Femur (tissue), 1 donor: Measurements from ENCODE around the gene NSFL1C.

ENCODE experiments used
- DNase-seq: peaks from one replicate; pipeline ENCODE4 v3.0.0-alpha.2; 2017

NSFL1C gene

DNA sequence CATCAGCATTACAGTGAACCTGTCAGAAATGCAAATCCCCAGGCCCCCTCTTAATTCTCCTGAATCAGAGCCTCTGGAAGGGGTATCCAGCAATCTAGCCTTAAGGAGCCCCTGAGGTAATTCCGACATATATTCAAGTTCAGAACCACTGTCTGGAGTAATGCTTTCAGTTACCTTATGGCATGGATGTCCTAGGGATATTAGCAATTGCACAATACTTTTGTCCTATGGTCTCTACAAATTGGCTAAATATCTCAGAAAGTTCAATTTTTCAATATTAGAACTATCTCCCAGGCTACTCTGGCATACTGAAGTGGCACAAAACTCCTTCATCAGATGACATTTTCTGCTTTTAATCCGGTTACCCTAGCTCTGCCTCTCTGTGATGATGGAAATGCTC is 6.4 kb downstream of the NSFL1C start:
- DNase-seq = no peak

DNA sequence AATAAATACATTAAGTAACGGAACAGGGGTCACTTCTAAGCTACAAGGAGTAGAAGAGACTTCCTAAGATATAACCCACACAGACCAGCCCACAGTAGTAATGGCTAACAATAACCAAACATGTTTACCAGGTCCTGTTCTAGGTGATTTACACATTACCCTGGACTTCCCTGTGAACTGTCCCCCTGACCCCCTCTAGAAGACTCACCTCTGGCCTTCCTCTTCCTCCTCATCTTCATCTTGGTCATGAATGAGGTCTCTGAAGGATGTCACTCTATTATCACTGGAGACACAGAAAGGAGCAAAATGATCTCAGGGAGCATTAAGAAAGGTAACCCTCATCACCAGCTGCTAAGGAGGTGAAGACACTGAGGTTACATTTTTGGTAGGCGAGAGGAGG is 8.7 kb downstream of the NSFL1C start:
- no peak for DNase-seq

DNA sequence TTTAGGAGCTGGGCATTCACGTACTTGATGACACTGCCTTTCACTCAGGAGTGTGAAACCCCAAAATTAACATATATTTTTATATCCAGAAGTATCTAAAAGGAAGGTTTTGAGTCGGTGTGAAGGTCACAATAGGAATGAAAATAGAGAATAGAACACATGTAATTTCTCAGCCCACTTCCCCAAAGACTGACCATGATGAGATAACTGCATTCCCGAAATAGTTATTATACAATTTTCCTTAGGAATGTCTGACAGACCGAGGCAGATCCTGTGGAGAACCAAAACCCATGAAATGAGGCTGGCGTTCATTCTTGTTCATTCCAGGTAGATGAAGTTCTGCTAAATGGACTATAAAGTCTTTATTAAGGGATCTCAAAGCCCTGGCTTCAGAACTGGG is 10.3 kb downstream of the NSFL1C start:
- DNase-seq = no peak

DNA sequence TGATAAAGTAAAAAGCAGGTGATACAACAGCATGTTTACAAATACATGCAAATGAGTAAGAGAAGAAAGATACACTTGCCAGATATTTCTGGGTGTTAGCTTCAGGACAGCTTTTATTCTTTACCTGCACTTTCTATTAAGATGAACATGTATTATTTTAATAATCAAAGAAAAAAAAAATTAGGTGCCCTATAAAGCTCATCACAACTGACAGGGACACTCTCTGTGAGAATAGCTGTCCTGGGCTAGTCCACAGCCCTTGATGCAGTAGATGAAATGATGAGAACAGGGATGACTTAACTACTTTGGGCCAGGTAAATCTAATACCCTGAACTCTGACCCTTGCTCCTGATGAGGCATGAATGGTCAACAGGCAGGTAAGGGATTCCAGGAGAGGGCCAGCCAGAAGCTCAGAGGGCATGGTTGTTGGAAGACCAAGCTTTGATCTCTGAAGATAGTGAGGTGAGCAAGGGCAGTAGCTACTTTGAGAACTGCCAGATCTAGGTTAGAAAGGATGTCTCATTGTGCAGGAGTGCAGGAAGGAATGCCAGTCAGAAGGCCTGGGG is 15.6 kb downstream of the NSFL1C start:
- DNase-seq = no peak

DNA sequence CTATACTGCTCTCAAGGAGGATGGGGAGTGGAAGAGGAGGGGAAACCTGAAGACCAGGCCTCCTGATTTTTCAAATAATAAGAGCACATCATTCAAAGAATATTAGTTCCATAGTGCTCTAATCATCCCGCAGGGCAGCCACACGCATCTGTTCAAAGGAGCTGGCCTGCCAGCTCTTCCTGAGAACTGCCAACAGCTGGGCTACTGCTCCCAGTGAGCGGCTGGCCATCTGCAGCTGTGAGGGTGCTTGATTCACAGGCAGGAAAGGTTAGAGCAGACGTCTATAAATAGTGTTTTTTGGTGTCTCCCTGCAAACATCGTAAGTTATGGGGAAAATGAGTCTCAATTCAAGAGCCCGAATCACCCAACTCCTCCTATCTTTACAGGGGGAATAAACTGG is 17.3 kb downstream of the NSFL1C start:
- DNase-seq = no peak

DNA sequence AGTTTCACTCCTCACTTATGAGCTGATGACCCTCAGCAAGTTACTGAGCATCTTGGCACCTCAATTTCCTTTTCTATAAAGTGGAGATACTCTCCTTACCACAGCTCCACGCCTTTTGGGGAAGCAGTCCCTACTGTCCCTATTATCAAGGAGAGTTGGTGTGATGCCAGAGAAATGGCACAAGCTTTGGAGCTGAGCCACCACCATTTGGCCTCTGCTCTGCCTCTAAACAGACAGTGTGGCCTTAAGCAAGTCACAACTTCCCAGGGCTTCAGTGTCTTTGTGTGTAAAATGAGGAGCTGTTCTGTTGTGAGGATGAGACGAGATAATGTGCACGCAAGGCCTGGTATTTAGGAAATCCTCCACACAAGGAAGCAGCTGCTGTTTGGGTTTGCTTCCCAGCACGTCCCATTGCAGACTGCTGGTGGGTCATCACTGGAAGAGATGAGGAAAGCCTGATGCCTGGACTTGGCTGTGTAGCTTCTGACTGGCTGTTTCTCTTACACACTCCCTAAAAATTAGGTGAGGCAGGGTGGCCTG is 18.5 kb downstream of the NSFL1C start:
- DNase-seq = peak; percentile 21

DNA sequence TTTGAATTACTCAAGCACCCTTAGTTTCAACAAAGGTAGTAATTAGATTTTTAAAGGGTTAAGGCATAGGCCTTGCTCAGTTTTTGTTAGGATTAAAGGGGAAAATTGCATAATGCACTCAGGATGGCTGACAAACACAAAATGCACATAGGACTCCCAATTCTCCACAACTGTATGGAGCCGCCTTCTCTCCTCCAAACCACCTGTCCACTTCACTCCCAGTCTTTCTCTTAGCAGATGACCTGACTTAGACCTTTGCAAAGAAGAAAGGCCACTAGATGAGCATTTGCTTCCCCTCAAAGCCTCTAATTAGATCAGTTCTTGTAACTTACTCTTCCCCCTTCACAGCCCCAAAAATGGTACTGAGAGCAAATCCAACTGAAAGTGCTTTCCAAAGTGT is 20.1 kb downstream of the NSFL1C start:
- DNase-seq = peak; percentile 1

DNA sequence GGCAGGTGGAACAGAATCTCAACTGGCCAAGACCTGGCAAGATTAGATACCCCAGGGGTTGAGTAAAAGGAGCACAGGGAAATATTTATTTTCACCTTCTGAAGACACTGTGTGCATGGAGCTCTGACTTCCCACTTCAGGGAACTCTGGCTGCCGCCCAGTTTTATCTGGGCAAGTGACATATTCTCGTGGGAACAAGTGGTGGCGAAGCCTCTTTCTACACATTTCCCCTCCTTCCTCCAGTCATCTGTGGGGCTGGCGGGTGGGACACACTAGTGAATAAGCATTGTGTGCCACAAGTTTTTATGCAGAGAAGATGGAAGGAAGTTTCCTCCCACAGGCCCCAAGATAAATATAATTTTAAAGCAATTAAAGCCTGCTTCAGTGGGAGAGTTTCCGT is 23.6 kb downstream of the NSFL1C start:
- DNase-seq = no peak

DNA sequence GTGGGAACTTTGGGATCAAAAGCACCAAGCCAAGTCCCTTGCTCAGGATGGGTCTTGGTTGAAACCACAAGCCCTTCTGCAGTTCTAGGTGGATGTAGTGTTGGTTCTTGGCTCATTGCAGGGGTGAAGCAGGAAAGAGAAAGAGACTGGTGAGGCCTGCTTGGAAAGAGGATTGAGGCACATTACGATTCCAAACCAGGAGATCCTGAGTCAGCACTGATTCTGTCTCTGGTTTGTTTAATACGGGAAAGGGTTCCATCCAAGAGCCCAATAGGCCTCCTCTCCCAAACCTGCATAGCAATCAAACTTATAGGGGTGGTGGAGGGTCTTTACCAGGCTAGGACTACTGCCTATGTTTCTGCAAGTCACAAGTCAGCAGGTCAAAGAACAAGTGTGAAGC is 24.3 kb downstream of the NSFL1C start:
- no peak for DNase-seq

DNA sequence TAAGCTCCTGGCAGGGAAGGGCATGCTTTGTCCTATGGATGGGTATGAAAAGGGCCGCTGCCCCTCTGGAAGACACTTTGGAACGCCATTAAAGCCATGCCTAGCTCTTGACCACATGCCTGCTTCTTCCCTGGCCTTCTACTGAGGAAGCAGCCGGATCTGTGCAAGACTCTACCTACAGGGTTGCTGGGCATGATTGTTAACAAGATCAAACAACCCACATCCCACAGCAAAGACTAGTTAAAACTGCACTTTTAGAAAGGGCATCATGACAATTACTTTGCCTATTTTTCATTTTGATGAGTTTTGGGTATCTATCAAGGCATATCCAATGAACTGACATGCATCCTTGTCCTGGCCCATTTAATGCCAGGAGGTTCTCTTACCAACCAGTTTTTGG is 25.5 kb downstream of the NSFL1C start:
- DNase-seq = no peak

DNA sequence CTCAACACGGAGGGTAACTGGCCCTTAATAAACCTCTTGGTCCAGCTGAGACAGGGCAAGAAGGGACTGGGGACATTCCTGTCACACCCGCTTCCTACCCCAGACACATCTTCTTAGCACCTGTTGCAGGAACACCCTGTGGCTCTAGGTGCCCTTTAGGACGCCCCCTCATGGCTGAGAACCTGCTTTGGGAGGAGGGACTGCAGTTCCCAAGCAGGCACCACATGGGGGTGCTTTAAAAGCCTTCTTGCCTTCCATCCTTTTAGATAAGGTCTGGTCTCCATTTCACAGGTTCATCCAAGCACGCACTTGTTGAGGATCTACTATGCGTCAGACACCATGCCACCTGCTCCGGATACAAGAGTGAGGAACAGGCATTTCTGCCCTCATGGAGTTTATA is 26.6 kb downstream of the NSFL1C start:
- no peak for DNase-seq

DNA sequence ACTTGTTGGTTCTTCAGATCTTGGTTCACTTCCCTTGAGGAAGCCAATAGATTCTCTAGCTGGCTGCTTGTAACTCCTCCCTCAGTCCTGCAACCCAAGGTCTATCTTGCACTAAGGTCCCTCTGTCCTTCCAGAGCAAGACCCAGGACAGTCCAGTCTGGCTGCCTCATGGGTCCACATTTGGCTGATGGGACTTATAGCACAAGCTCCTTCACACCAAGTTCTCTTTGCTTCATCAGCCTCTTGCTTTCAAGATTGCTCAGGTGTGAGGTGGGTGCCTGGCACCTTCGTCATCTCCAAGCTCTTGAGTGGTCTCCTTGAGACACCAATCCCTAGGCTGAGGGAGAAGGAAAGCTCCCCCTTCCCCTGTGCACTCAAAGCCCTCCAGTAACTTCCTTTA is 28.3 kb downstream of the NSFL1C start:
- DNase-seq = no peak

DNA sequence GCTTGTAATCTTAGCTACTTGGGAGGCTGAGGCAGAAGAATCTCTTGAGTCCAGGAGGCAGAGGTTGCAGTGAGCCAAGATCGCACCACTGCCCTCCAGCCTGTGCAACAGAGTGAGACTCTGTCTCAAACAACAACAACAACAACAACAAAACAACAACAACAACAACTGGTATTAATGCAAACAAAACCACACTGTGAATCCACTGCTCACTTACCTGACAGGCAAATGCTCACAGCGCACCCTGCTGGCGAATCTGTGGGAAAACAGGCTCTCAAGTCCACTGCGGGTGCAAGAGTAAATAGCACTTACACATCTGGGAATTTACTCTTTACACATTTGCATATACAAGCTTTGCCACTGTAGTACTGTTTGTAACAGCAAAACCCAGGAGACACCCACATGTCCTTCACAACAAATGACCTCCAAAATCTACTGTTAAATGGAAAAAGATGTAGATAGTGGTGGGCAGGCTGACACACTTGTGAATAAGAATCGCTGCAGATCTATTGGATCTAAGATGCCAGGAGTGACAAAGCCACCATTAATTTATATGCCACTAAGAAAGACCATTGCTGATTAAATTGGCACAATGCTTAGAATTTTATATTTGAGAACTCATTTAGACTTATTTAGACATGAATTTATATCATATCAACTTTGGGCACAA is 29.3 kb downstream of the NSFL1C start:
- DNase-seq = peak; percentile 77

DNA sequence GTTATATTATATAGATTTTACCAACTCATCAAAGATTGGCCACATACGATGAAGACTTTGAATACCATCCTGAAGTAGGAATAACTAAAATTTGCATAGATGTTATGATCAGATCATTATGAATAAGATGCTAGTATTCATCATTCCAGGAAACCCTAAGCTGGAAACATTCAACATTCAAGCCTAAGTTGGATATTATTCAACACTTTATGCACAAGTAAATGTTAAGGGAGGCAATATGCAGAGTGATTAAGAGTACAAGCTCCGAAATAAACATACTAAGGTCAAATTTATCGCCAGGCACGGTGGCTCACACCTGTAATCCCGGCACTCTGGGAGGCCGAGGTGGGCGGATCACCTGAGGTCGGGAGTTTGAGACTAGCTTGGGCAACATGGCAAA is 30.4 kb downstream of the NSFL1C start:
- no peak for DNase-seq

DNA sequence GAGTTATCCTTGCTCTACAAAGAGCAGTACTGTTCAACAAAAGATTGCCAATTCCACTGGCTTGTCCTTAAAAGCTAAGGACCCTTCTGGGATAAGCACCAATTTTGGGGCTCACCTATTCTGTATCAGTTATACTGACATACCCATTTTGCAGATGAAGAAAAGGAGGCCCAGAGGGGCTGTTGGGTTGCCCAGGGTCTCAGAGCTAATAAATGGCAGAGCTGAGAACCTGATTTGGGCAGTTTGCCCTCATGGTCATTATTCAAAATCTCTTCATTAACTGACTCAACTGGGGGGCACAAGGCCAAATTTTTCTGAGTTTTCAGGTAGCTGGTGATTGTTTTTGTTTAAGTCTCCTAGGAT is 31.3 kb downstream of the NSFL1C start:
- no peak for DNase-seq

DNA sequence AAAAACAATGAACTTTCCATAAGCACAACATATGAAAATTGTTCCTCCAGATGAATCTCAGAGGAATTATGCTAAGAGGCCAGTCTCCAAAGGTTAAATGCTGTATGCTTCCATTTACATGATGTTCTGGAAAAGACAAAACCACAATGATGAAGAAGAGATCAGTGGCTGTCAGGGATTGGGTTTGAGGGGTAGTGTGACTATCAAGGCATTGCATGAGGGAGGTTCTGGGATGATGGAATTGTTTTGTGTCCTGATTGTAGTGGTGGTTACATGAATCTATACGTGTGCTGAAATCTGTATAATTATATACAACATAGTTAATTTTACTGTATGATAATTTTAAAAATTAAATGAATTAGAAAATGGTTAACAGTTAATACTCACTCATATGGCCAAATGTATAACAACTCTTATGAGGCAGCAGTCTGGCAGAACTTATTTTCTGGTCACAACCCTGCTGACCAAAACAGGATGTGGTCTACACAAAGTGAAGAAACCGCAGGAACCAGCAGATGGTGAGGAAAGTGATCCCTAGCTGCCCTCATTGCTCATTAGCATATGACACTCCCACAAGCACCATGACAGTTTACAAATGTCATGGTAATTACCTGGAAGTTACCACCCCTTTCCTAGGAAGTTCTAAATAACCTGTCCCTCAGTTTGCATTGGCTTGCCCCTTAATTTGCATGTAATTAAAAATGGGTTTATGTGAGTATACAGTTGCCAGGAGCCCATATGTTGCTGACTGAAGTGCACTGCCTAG is 31.9 kb downstream of the NSFL1C start:
- peak; percentile 50 for DNase-seq

DNA sequence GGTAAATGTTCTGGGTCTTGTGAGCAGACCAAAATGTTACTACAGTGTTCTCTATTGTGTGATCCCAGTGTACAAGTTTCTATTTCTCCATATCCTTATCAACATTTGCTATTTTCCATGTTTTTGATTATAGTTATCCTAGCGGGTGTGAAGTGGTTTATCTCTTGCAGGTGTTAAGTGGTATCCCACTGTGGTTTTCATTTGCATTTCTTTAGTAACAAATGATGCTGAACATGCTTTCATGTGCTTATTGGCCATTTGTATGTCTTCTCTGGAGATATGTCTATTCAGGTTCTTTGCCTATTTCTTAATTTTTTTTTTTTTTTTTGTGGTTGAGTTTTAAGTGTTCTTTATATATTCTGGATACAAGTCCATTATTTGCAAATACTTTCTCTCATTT is 35.5 kb downstream of the NSFL1C start:
- no peak for DNase-seq

DNA sequence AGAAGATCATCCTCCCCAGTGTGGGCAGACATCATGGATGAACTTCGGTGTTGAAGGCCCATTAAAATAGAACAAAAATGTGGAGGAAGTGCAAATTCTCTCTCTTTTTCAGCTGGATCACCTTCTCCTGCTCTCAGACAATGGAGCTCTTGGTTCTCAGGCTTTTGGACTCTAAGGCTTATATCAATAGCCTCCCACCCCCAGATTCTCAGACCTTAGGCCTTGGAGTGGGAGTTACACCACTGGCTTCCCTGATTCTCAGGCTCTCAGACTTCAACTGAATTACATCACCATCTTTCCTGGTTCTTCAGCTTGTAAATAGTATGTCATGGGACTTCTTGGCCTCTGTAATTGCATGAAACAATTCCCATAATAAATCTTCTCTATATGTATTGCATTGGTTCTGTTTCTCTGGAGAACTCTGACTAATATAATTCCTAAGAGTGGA is 36.6 kb downstream of the NSFL1C start:
- DNase-seq = no peak

DNA sequence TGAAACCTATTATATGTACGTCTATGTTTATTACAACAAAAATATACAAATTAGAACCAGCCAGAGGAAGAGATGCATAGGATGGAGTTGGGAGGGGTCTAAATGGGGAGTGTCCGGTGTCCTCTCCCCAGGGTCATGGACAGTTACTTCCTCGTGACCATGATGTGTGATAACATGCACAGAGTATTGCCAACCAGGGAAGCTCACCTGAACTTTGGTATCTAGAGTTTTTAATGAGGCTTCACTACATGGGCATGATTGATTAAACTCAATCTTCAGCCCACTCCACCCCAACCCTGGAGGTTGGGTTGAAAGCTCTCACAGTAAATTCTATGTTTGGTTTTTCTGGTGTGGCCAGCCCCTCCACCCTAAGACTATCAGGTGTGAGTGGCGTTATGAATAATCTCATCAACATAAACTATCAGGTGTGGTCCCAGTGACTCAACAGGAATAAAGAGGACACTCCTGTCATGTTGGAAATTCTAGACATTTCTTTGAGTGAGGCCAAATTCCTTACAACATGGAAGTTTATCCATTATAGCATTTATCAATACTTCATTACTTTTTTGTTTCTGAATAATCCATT is 37.4 kb downstream of the NSFL1C start:
- DNase-seq = no peak

DNA sequence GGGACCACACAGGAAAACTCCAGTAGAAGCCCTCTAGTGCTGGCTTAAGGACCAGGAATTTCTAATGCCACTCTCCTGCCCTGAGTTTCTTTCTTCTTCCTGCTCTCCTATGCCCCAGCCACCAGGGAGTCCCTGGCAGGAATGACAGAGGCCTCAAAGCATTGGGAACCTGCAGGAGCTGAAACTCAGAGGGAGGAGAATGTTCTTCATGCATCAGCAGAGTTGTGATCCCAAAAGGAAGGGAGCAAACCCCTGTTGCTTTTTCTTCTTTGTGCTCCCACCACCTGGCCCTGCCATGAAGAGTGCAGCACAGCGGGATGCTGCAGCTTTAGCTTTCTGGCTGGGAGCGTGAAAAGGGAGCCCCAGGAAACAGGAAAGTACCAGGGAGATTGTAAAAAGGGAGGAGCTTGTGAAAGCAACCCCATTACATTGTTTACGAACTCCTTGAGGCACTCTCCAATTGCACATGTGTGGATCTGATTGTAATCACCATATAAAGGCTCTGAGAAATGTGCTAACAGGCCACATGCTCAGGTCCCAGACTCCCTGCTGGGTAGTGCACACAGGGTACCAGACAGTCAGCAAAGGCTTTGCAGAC is 39.1 kb downstream of the NSFL1C start:
- no peak for DNase-seq

DNA sequence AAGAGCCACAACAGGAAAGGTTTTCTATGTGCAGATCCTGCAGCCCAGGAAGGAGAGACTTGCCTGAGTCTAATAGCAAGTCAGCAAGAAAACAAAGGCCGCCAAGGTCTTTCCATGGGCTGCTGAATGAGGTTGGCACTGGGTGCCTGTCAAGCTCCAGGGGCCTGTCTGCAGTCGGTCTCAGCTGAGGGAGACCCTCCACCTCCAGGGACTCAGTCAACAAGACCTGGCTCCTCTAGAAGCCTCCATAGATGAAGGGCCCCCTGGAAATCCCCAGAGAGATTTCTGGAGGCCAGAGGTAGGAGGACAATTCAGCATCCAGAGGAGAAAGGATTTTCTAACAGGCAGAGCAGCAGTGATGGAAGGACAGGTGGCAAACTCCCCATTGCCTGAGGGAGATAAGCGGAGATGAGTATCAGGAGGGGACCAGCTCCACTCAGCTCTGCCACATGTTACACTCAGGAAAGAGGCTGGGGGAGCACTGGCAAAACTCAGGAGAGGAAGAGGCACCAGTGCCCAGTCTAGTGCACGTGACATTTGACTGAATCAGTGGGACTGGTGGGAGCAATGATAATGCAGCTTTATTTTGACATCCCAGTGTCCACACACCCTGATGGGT is 40.3 kb downstream of the NSFL1C start:
- DNase-seq = no peak

DNA sequence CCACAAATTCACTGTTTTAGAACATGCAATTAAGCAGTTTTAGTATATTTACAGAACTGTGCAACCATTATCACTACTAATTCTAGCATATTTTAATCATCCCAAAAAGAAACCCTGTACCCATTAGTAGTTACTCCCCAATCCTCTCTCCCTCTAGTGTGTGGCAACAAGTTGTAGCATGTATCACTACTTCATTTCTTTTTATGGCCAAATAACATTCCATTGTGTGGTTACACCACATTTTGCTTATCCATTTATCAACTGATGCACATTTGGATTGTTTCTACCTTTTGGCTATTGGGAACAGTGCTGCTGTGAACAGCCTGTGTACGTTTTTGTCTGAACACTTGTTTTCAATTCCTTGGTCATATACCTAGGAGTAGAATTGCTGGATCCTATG is 42.3 kb downstream of the NSFL1C start:
- no peak for DNase-seq

DNA sequence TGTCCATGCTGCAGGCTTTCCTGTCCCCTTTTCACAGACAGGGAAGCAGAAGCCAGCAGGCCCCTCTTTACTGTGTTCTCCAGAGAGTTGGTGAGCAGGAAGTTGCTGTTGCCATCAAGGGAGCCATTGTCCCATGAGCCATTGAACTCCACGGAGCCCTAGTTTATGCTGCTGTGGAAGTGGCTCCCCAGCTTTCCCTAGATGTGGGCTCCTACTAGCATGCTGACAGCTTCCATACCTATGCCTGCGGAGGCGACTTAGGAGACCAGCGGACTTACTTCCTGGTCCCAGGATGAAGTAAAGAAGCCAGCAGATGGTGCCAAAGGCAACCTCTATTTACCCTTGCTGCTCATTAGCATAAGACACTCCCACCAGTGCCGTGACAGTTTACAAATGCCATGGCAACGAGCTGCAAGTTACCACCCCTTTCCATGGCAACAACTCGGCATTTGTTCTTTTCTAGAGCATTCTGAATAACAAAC is 43.0 kb downstream of the NSFL1C start:
- no peak for DNase-seq
